Activated CD4-positive, CD25-positive, alpha-beta regulatory T cell (primary cell): ENCODE data around the gene NHSL1.

Experiments used
- DNase-seq, 4 experiments: peaks; one replicate each; lab custom pipeline; 2025; lab: John Stamatoyannopoulos, UW

NHSL1 gene

GRCh38 chr6:138493413-138493812, 5.9 kb downstream of the NHSL1 start:
- DNase-seq, result no peak

GRCh38 chr6:138492871-138493270, 6.4 kb downstream of the NHSL1 start:
- DNase-seq, result no peak

- DNase-seq, result no peak
Observed at GRCh38 chr6:138492113-138492512, 7.2 kb downstream of the NHSL1 start.

- no peak for DNase-seq
Observed at GRCh38 chr6:138491017-138491416, 8.3 kb downstream of the NHSL1 start.

GRCh38 chr6:138489846-138490245, 9.4 kb downstream of the NHSL1 start:
- no peak for DNase-seq

GRCh38 chr6:138487102-138487604, 12.1 kb downstream of the NHSL1 start:
- no peak for DNase-seq

- no peak for DNase-seq
Observed at GRCh38 chr6:138486249-138487101, 12.8 kb downstream of the NHSL1 start.

GRCh38 chr6:138485586-138486248, 13.6 kb downstream of the NHSL1 start:
- no peak for DNase-seq

GRCh38 chr6:138485005-138485545, 14.2 kb downstream of the NHSL1 start:
- no peak for DNase-seq

- no peak for DNase-seq
Observed at GRCh38 chr6:138484018-138484731, 15.1 kb downstream of the NHSL1 start.

GRCh38 chr6:138482816-138483215, 16.5 kb downstream of the NHSL1 start:
- DNase-seq, result no peak

GRCh38 chr6:138480279-138480949, 18.9 kb downstream of the NHSL1 start:
- DNase-seq, result no peak

- no peak for DNase-seq
Observed at GRCh38 chr6:138477913-138478539, 21.3 kb downstream of the NHSL1 start.

- DNase-seq, result no peak
Observed at GRCh38 chr6:138476116-138476515, 23.2 kb downstream of the NHSL1 start.

- DNase-seq, result no peak
Observed at GRCh38 chr6:138473144-138473543, 26.1 kb downstream of the NHSL1 start.

GRCh38 chr6:138468320-138469015, 30.8 kb downstream of the NHSL1 start:
- no peak for DNase-seq

- DNase-seq, result no peak
Observed at GRCh38 chr6:138467901-138468300, 31.4 kb downstream of the NHSL1 start.

GRCh38 chr6:138465007-138465645, 34.2 kb downstream of the NHSL1 start:
- no peak for DNase-seq

- DNase-seq, result no peak
Observed at GRCh38 chr6:138464085-138464484, 35.2 kb downstream of the NHSL1 start.

- no peak for DNase-seq
Observed at GRCh38 chr6:138461647-138462046, 37.6 kb downstream of the NHSL1 start.
